HUDEP-2 (cell line): ENCODE measurements around the gene SLC28A1.

Experiments used
- DNase-seq, 76 experiments: peaks; one replicate each; lab custom pipeline; 2025; ENCODE audit not compliant: unreplicated experiment in 76 of 76; lab: John Stamatoyannopoulos, UW

Gene SLC28A1

DNA sequence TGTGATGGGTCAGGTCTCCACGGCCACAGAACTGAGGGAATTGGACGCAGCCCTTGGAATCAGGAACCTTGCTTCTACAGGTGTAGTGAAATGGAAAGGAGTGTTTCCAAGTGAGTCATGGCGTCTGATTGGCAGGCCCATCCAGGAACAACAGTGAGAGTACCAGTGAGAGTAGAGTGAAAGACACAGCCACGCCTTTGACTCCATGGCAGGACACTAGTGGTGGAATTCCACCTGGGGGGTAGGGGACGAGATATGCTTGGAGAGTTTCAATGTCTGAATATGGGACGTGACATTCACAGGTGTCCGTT lies 3.0 kb upstream of the SLC28A1 start:
- no peak for DNase-seq

DNA sequence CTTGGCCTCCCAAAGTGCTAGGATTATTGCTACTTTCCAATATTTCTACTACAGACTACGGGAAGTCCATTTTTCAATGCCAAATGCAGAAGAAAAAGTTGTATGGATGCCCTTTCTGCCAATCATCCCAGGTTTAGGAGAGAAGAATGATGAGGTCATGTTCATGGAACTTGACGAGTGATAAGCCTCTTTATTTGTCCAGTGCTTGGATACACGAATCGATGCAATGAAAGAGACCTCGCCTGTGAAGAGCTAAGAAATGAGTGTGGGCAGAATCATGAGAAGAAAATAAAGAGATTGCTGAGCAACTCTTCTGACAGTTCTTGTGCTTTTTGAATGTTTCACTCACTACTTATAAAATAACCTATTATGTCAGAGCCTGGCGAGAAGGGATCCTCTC lies 996 bp upstream of the SLC28A1 start:
- no peak for DNase-seq

DNA sequence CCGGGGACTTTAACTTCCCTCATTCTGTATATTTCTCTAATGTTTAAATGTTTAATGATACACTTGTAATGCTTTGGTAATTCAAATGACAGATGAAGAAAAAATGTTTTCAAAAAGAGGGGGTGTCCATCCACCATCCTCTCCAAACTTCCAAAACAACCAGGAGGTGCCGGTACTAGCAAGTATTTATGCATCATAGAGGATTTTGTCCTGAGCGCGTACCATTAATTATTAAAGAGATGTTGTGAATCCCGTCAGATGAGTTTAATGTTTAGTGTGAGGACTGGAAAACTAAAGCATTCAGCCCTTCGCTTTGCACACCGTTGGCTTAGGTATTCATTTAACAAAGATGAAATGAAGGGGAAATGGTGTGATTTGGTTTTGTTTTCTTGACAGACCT lies 1.3 kb downstream of the SLC28A1 start:
- no peak for DNase-seq

DNA sequence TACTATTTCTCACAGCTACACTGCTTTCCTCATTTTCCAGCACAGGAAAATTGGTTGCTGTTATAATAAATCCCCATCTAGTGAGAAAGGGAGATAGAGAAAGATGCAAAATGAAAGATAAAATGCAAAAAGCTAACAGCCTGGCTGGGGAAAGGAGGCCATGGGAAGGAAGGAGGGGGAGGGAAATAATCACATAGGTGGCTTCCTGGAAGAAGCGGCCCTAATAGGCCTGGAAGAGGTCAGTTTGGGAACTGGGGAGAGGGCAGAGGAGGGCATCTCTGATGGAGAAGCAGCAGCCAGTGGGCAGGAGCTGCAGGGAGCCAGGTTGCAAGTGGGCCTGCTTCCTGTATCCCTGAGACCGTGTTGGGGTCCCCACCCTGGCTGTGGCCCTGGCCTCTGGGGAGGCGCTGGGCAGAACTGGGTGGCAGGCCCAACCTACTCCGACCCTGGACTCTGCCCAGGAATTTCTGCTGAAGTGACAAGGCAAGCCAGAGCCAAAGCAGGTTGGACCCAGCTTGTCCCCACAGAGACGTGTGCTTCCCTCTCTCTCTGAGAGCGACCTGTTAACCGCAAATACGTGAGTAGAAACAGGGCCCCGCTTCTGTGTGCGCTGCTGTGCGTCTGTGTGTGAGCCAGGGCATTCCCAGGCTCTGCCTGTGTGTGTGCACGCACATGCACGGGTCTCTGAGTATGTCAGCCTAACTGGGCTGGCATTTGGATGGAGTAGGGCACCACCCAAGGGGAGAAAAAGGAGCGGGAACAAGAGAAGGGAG lies 1.9 kb downstream of the SLC28A1 start:
- DNase-seq = no peak

DNA sequence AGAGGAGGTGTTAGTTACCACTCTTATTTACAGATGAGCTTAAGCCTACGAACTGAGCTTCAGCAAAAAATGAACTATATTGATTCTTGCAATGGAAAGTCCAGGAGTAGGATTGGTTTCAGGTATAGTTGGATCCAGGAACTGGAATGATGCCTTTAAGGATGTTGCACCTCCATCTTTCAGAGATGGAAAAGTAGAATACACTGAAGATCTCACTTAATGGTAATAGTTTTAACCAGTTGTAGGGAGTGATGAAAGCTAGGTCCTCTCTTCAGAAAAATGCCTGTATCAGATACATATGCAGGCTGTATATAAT lies 2.5 kb downstream of the SLC28A1 start:
- no peak for DNase-seq

DNA sequence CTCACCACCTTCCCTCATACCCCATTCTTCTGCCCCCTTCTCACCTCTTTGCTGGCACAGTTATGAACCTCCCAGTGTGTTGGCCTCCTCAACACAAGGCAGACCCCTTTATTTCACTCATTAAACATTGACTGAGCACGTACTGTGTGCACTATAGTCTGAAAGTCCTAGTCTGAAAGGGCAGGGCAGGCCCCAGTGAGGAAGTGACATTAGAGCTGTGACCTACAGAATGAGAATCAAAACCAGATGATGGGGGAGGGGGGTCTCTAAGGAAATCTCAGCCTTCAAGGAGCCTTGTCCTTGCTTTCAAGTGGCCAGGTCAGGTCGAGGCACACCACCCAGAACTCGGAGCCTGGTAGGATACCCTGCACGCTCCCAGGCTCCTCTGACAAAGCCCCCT lies 3.5 kb downstream of the SLC28A1 start:
- DNase-seq = no peak

DNA sequence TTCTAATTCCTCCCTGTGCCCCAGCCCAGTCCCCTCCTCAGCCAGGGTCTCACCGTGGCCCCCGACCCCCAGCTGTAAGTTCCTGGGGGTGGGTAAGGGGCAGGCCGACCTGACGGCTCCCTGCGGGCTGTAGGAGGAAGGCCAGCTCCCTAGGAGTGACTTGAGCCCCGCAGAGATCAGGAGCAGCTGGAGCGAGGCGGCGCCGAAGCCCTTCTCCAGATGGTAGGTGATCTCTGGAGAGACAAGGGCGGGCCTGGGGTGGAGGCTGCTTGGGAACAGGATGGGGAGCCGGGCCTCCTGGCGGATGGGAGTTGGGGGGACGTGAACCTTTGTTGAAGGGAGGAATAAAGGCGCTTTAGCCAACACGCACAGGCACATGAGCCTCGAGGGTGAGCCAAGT lies 4.2 kb downstream of the SLC28A1 start:
- no peak for DNase-seq

DNA sequence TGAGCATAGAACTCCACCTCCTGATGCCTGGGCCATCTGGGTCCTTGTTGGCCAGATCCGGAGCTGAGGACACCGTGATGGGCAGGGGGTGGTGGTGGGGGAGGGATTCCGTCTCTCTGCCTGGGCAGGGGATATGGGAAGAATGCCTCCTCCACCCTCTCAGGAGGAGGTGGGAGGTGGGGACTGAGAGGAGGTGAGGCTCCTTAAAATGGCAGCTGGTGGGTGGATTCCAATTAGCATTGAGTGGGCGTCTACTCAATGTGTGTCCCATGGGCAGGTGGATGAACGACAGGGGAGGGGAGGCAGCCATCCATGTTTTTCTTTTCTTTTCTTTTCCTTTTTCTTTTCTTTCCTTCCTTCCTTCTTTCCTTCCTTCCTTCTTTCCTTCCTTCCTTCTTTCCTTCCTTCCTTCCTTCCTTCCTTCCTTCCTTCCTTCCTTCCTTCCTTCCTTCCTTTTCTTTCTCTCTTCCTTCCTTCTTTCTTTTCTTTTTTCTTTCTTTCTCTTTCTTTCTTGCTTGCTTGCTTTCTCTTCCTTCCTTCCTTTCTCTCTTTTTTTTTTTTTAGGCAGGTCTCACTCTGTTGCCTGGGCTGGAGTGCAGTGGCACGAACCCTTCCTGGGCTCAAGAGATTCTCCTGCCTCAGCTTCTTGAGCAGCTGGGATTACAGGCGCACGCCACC lies 5.0 kb downstream of the SLC28A1 start:
- no peak for DNase-seq

DNA sequence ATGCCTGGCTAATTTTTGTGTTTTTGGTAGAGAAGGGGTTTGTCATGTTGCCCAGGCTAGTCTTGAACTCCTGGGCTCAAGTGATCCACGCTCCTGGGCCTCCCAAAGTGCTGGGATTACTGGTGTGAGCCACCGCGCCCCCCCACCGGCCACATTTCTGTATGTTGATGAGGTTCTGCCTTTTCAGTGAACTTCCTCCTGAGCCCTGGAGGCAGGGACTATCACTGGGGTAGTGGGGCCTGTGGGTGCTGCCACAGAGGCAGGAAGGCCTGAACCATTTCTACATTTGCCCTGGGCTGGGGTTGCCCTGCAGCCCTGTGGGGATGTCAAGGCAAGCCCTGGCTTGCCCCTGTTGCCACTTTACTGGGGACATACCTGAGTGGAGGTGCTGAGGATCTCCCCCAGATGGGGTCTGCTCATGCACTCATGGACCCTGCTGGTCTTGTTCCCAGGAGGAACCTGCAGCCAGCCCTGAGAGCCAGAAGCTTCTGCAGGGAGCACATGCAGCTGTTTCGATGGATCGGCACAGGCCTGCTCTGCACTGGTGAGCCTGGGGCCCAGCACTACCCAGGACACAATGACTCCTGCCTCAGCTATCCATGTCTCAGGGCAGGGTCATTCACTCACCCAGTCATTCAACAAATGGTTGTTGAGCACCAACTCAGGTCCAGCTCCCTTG lies 5.7 kb downstream of the SLC28A1 start:
- no peak for DNase-seq

DNA sequence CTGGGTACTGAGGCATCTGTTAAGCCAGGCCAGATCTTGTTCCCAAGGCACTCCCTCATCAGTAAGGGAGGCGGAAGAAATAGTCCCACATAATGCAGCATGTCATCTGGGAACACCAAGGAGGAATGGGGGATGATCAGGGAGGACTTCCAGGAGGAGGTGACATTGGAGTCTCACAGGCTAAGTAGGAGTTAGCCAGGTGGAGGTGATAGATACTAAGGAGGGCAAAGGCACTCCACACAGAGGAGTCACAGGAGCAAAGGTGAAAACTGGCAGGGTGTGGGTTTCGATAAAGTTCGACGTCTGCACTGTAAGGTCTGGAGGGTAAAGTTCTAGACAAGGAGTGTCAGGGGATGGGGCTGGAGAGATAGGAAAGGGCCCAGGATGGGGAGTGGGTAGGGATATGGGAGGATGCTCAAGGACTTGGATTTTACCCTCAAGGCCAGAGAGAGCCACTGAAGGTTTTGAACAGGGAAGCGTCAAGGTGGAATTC lies 6.3 kb downstream of the SLC28A1 start:
- DNase-seq = no peak

DNA sequence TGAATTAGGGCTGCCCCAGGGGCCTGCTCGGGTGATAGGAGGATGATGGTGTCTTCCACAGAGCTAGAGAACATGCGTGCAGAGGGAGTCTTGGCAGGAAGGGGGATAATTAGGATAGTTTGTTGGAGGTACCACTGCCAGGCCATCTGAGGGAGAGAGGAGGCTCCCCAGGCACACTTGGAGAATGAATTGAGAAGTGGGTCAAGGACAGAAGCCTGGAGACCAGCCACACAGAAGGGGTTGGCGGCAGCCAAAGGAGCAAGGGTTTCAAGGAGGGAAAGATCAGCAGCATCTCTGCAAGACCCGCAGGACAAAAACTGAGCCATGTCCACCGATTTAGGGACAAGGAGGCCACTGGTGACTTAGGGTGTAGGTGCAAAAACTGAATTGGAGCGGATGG lies 6.9 kb downstream of the SLC28A1 start:
- DNase-seq = no peak

DNA sequence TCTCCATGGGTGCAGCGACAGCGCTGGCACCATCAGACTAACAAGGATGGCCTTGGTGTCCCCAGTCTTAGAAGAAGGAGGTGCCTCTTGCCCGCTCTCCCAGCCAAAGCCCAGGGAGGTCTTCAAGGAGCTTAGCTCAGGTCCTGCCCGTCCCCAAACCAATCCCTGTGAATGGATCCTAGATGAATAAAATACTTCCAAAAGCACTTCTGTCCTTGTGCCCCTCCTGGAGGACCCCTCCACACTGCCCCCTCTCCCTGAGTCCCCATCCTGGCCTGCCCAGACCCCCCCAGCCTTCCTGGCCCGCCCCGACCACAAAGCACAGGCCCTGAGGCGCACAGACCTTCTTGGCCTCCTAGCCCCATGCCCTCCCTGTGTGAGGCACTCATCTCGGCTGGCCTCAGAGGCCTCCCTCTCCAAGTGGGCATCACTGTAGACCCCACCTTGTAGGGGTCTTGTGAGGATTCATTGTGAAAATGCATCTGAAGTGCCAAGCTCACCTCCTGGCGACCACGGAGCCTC lies 8.4 kb downstream of the SLC28A1 start:
- no peak for DNase-seq

DNA sequence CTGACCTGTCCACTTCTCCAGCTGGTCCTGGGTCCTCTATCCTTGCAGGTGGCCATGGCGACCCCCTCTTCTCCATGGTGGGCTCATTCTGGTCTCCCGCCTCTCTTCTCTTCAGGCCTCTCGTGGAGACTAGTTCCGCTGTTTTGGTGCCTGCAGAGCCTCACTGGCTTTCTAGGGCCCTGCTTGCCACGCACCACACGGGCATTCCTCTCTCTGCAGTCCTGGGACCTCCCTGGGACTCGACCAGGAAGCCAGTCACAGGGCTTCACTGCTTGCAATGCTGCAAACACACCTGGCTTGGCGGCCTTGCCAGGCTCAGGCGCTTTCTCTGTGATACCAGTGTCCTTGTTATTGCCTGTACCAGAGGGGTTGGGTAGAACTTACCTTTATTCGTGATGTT lies 9.1 kb downstream of the SLC28A1 start:
- no peak for DNase-seq

DNA sequence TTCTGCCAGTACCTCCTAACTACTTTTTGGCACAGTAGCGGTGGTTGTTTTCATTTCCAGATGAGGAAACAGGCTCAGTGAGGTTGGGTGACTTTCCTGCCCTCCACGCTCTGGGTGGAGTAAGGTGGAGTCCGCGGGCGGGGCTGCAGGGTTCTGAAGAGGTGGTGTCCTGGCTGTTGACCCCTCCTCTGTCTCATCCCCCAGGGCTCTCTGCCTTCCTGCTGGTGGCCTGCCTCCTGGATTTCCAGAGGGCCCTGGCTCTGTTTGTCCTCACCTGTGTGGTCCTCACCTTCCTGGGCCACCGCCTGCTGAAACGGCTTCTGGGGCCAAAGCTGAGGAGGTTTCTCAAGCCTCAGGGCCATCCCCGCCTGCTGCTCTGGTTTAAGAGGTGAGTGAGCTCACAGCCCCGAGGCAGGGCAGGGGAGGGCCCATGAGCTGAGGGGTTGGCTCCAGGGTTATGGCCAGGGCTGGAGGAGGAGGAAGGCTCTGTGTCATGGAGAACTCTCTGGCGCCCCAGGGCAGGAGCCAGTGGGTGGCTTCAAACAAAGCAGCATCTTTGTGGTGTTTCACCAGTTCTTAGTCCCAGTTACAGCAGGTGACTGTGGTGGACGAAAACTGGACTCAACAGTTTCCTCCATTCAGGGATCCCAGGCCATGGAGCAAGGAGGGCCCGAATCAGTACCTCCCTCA lies 10.4 kb downstream of the SLC28A1 start:
- DNase-seq = no peak

DNA sequence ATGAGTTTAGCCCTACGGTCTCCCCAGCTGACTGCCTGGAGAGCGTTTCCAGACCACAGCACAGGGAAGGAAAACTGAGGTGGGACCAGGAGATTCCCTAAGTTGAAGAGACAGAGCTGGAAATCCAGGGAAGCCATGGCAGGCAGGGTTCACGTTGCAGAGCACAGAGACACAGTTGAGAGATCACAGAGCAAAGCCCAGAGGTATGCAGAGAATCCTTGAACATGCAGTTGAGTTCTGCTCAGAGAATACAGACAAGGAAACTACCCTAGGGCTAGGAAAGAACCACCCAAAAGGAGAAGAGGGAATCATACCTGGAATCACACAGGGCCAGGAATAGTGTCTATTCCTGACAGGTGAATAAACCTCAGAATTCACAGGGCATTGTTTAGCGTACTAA lies 14.3 kb downstream of the SLC28A1 start:
- DNase-seq = no peak

DNA sequence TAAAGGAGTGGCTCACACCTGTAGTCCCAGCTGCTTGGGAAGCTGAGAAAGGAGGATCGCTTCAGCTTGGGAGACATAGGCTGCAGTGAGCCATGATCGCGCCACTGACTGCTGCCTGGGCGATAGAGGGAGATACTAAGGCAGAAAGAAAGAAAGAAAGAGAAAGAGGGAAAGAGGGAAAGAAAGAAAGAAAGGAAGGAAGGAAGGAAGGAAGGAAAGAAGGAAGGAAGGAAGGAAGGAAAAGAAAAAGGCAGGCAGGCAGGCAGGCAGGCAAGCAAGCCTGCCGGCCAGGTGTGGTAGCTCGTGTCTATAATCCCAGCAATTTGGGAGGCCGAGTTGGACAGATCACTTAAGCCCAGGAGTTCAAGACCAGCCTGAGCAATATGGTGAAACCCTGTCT lies 15.3 kb downstream of the SLC28A1 start:
- no peak for DNase-seq

DNA sequence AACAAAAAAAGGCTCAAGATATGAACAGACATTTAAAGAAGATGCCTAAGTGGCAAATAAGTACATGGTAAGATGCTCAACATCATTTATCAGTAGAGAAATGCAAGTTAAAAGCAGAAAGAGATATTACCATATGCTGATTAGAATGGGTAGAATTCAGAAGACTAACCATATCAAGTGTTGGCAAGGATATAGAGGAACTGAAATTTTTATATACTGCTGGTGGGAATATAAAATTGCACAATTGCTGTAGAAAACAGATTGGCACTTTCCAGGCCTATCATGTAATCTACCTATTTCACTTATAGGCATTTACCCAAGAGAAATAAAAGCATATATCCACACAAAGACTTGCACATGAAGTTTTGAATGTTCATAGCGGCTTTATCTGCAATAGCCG lies 17.1 kb downstream of the SLC28A1 start:
- DNase-seq = no peak

DNA sequence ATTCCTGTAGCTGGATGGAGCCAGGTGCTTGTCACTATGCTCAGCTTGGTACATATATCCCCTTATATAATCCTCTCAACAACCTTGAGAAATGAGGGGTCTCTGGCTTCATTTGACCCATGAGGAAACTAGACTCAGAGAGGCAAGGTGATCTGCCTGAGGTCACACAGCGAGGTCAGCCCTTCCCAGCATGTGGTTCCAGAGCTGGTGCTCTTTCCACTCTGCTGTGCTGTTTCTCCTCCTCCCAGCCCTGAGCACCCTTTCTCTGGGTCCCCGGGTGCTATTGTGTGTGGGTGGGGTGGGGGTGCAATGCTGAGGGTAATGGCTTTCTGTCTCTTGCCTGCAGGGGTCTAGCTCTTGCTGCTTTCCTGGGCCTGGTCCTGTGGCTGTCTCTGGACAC lies 19.3 kb downstream of the SLC28A1 start:
- DNase-seq = no peak

DNA sequence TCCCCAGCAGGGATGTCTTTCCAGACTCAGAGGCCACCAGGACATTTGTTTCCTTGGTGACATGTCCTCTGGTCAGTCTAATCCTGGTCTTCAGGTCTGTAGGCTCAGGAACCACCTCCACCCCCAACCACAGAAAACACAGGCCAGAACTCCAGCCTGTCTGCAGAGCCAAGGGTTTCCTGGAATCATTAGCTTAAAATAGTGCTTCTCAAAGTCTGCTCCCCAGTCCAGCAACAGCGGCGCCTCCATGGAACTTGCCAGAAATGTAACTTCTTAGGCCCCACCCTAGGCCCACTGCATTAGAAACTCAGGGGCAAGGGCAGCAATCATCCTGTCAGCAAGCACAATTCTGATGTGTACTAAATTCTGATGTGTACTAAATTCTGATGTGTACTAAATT lies 20.0 kb downstream of the SLC28A1 start:
- no peak for DNase-seq

DNA sequence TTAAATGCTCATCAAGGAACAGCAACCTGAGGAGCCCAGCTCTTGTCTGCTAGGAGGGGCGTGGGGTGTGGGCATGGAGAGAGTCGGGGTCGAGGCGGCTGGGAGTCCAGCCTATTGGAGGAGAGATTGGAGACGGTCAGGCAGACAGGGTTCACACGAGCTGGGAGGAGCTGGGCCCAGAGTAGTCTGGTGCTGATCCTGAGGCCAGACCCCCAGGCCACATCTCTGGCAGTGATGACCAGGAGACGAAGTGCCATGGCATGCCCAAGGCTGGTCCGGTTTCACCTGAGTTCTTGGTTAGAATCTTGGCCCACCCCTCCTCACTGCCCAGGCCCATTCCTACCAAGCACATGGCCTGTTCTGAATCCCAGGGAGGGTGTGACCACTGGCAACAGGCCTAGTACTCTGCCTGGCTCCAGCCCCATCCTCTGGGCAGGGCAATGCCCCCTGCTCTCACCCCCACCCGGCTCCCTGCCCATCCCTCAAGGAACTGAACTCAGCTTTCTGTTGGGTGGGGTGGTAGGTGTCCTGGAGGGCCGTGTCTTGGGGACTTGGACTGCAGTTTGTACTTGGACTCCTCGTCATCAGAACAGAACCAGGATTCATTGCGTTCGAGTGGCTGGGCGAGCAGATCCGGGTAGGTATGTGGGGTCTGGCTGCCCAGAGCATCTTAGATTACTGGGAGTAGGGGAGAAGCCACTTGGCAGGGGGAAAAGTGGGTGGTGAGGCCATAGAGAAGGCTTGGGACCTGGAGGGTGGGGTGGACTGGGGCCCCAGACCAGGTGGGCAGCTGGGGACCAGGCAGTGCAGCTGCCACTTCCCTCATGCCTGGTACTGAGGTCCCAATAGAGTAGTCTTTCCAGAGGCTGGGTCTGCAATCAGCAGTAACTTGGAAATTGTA lies 20.8 kb downstream of the SLC28A1 start:
- DNase-seq = no peak
